Measurements from ENCODE around the gene DMD. TPM values are rescaled to one million over a fixed set of nuclear protein-coding genes. Genes with fewer than 3 reads are reported as not detected.
"Not testable (repeated sequence)": the region's sequence is repeated elsewhere in the genome, so short reads cannot be mapped to it uniquely, and the experiment has no call there.

DMD gene
- total RNA-seq, 2 donors from 2014 or later, result 0.43 to 2.0 TPM

DNA sequence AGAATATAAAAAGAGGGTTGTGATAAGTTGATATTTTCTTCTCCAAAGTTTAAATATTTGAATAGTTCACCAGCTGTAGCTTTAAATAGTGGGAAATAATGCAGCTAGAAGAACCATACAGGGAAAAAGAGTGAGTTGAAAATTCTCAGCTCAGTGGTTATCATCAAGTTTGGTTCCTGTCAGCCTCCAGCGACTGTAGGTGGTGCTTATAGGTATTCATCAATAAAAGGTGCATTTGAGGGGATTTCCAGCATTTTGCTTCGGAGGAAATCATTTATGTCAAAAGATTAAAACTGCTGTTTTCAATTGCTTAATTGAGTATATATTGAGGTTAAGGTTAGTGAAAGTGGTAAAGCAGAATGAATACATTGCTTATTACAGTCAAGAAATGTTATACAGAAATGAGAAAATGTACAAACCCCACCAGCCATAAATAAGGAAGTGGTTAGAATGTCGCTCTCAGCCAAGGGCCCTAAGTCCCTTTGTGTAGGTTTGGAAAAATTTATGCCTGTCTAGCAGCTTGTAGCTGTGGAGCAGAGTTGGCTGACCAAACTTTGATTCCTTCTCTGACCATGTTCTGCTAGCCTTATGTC, 1606.6 kb downstream of the DMD start:
- no peaks in the 10 kb centered on the region for H3K9me3 Mint-ChIP-seq
- H3K27ac Mint-ChIP-seq, result no peak overlapping the region
- ATAC-seq, result peak in 1 of 2 donors; percentile 86
- DNase-seq (ENCODE audit: low spot score in 2 of 2), result no peak
- no peaks in the 10 kb centered on the region for H3K36me3 Mint-ChIP-seq

DNA sequence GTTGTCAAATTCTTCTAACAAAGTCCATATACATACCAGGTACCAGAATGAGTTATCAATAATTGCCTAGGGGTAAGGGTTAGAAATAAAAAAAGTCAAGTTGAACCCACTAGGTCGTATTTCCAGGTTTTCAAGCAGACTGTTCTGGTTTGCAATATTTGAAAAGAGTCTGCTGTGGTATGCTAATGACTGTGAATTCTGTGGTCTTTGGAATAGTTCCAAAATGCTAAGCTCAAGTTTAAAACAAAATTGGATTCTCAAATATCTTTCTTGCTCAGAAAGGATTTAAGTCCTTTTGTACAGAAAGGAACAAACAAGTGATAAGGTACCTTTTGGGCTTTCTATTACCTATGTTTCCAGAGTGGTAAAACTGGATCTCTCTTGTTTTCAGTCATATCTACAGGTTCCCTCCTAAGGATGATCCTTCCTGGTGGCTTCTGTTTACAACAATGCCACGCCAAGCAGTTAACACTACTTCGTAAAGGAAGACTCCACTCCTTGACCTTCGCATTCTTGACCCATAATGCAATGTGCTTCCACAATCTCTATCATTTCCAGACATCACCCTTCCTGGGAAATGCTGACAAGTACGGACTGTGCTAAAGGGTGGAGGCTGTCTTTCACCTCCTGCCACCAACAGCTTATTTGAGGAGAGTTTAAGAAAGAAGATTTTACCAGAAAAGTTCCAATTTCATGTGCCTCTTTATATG, 1607.8 kb downstream of the DMD start:
- Mint-ChIP-seq H3K27ac (no peak overlapping the region), H3K9me3 (no peaks in the 10 kb centered on the region), H3K36me3 (no peaks in the 10 kb centered on the region)
- ATAC-seq, result no peak
- DNase-seq (ENCODE audit: low spot score in 2 of 2), result no peak

DNA sequence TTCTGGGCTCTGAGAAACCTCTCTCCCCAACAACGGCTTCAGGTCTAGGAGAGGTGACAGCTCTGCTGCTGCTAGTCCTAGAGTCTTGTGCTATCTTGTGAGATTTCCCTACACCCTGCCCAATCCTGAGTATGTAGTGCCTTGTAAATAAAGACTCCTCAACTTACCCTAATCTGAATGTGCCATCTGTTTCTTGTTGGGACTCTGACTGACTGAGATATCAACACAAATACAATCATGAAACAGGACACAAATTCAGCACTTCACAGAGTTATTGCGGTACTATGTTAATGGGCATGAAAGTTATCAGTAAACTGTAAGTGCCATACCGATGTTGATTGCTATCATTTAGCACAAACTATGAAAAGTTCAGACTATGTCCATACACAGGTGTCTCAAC, 1610.5 kb downstream of the DMD start:
- no peak for DNase-seq (ENCODE audit: low spot score in 2 of 2)
- no peaks in the 10 kb centered on the region for H3K36me3 Mint-ChIP-seq
- no peak for ATAC-seq
- H3K27ac Mint-ChIP-seq, result no peak overlapping the region
- no peaks in the 10 kb centered on the region for H3K9me3 Mint-ChIP-seq

DNA sequence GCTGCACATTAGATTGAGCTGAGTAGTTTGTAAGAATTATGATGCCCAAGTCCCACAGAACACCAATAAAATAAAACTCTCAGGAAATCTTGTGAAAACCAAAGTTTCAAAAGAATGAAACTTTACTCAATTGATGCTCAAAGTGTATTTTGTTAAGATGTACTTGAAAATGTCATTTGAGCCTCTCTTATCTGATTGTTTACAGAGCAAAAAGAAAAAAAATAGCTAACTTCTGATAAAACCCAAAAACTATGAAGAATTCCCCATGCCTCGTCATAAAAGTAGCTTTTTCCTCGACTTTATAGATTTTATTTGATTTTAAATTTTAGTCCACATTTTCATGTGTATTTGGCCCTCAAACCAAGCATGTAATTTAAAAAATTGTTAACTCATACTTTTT, 1618.0 kb downstream of the DMD start:
- Mint-ChIP-seq H3K27ac (no peak overlapping the region), H3K9me3 (no peaks in the 10 kb centered on the region), H3K36me3 (no peaks in the 10 kb centered on the region)
- DNase-seq (ENCODE audit: low spot score in 2 of 2) (no peak), ATAC-seq (no peak)

DNA sequence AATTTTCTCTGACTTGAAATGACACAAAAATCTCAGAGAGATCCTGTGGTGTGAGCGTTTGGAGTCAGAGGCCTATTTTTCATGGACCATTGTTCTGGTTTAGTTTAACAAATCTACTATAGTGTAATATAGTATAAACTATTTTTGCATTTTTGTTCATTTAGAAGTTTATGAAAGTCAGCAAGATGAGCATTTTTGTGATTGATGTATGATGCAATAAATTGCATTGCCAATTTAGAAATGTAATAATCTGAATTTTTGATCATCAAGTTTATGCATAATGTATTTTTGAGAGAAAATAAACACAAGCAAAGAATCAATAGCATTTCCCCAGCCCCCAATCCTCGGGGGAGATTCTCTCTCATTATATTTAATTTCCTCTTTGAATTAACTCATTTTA, 1620.0 kb downstream of the DMD start:
- no peaks in the 10 kb centered on the region for H3K36me3 Mint-ChIP-seq
- no peak for ATAC-seq
- H3K9me3 Mint-ChIP-seq, result no peaks in the 10 kb centered on the region
- no peak for DNase-seq (ENCODE audit: low spot score in 2 of 2)
- H3K27ac Mint-ChIP-seq, result no peak overlapping the region

DNA sequence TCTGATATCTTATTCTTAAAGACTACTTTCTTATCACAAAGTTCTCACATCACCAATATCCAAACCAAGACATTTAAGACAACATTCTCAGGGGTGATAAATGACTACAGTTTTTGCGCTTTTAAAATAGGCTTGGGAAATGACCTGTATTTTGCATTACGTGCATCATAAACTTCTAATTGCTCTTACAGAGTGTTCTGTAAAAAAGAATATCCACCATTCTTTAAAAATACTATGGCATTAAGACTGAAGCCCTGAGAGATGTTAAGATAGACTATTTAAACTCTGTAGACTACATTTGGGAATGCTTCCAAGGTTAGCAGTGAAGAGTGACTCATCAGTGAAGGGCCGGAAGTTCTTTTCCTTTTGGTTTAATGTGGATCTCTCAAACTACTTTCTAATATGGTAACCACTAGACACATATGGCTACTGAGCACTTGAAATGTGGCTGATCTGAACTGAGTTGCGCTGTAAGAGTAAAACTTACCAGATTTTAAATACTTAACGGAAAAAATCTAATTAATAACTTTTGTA, 1620.7 kb downstream of the DMD start:
- H3K27ac Mint-ChIP-seq, result no peak overlapping the region
- DNase-seq (ENCODE audit: low spot score in 2 of 2), result no peak
- H3K36me3 Mint-ChIP-seq, result no peaks in the 10 kb centered on the region
- no peak for ATAC-seq
- H3K9me3 Mint-ChIP-seq, result no peaks in the 10 kb centered on the region

DNA sequence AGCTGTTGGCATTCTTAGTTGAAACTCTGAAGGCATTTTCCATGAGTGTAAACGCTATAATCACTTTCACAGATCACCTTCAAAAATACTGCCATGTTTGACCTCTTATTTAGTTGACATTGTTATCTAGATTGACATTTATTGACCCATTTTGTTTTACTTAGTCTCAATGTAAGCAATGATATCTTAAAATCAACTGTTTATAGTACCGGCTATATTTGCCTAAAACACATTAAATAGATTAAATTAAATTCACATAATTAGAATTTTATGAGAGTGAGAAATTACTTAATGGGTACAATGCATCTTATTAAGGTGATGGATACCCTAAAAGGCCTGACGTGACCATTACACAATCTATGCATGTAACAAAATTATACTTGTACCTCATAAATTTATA, 1621.8 kb downstream of the DMD start:
- ATAC-seq, result no peak
- Mint-ChIP-seq H3K9me3 (no peaks in the 10 kb centered on the region), H3K36me3 (no peaks in the 10 kb centered on the region)

DNA sequence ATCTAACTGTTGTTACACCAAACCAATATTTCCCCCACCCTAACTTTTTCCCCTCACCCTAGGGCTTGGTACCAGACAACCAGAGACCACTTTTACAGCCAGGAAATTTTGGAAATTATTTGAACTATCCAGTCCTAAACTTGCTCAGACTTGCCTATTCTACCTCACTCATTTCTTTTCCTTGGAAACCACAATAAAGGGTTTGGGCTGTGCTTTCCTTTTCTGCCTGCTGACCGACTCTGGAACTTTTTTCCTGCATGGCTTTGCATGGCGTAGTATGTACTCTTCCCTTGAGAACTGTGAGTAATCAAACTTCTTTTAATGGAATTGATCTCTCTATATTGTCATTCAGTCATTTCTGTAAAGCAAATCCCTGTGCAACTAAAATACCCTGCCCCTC, 1623.0 kb downstream of the DMD start:
- no peaks in the 10 kb centered on the region for H3K36me3 Mint-ChIP-seq
- H3K9me3 Mint-ChIP-seq, result no peaks in the 10 kb centered on the region
- H3K27ac Mint-ChIP-seq, result no peak overlapping the region
- ATAC-seq (no peak), DNase-seq (ENCODE audit: low spot score in 2 of 2) (no peak)

More for the DNA sequence above, 1621.8 kb downstream of the DMD start:
- no peak overlapping the region for H3K27ac Mint-ChIP-seq
- no peak for DNase-seq (ENCODE audit: low spot score in 2 of 2)

DNA sequence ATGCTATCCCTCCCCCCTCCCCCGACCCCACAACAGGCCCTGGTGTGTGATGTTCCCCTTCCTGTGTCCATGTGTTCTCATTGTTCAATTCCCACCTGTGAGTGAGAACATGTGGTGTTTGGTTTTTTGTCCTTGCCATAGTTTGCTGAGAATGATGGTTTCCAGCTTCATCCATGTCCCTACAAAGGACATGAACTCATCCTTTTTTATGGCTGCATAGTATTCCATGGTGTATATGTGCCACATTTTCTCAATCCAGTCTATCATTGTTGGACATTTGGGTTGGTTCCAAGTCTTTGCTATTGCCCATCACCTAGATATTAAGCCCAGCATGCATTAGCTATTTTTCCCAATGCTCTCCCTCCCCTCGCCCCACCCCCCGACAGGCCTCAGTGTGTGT, 1627.5 kb downstream of the DMD start:
- H3K9me3 Mint-ChIP-seq; H3K36me3 Mint-ChIP-seq; H3K27ac Mint-ChIP-seq; ATAC-seq; DNase-seq (ENCODE audit: low spot score in 2 of 2): not testable (repeated sequence)

DNA sequence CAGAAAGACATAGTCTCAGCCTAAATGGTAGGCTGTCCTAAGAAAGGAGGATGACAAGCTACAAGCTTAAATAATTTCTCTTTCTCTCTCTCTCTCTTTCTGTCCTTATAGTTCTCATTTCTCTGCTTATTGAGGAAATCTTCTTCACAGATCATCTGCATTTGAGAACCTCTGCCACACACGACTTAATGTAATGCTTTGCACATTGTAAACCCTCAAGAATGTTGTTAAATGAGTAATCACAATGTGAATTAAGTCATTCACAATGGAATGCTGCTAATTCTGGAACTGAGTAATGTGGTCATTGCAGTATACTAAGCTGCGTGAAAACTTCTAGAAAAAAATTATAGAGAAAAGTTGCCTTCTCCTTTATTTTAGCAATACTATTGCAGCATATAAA, 1630.6 kb downstream of the DMD start:
- no peaks in the 10 kb centered on the region for H3K9me3 Mint-ChIP-seq
- DNase-seq (ENCODE audit: low spot score in 2 of 2) (no peak), ATAC-seq (peak in 1 of 2 donors; percentile 26)
- H3K27ac Mint-ChIP-seq, result no peak overlapping the region
- H3K36me3 Mint-ChIP-seq, result no peaks in the 10 kb centered on the region

DNA sequence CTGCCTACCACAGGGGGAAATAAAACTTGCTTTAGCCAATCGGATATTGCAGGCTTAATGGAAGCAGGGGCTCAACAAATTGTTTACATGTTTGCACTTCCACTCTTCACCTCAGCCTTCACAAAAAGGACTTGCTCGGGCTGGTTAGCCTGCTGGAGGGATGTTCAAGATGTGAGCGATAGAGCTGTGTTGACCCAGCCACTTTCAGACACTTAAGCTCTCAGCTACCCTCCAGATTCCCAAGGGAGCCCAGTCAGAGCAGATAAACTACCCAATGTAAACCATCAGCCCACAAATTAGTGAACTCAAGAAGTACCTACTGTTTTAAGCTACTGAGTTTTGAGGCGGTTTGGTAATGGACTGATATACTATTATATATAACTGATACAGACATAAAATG, 1631.1 kb downstream of the DMD start:
- Mint-ChIP-seq H3K27ac (no peak overlapping the region), H3K9me3 (no peaks in the 10 kb centered on the region), H3K36me3 (no peaks in the 10 kb centered on the region)
- ATAC-seq, result no peak
- DNase-seq (ENCODE audit: low spot score in 2 of 2), result no peak

DNA sequence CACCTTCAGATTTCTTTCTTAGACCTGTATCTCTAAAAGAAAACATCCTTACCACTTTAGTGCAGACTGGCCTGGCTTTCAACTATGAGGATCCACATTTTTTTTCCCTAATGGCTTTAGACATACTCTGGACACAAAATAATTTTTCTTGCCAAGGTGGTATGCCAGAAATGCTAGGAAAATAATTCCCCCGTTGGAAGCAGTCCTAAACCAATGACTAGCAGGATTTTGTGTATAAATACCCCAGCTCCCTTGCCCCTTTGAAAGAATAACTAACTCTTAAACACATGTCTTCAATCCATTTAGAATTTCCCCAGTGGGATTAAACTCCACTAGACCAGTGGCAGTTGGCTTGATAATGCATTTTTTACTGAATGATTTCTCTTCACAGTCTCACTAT, 1639.0 kb downstream of the DMD start:
- H3K36me3 Mint-ChIP-seq, result no peaks in the 10 kb centered on the region

DNA sequence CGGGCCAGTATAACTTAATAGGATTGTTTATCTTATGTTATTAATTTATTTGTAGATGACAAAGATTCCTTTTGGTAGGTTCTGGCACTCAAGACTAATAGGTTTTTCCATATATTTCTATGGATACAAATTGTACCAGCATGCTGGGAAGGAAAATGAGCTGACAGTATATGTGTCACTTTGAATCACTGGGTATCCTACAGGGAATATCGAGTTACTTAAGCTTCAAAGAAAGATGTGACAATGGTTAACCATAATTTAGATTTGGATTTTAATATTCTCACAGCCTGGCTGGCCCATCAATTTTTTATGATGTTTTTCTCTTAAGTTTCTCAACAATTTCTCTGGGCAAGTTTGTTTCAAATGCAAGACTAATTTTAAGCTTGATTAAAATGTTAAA, 1640.7 kb downstream of the DMD start:
- Mint-ChIP-seq H3K36me3 (no peaks in the 10 kb centered on the region), H3K27ac (no peak overlapping the region), H3K9me3 (no peaks in the 10 kb centered on the region)
- DNase-seq (ENCODE audit: low spot score in 2 of 2) (no peak), ATAC-seq (no peak)

More for the DNA sequence above, 1639.0 kb downstream of the DMD start:
- DNase-seq (ENCODE audit: low spot score in 2 of 2) (no peak), ATAC-seq (no peak)
- H3K9me3 Mint-ChIP-seq, result no peaks in the 10 kb centered on the region
- no peak overlapping the region for H3K27ac Mint-ChIP-seq

DNA sequence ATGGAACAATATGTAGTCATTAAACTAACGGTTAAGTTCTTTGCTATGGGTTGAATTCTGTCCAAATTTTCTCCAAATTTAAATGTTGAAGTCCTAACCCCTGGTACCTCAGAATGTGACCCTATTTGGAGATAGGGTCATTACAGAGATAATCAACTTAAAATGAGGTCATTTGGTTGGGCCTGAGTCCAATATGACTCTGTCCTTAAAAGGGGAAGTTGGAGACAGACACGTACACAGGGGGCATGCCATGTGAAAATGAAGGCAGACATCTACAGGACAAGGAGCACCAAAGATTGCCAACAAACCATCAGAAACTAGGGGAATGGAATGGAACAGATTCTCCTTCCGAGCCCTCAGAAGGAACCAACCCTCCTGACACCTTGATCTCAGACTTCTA, 1647.6 kb downstream of the DMD start:
- no peak for DNase-seq (ENCODE audit: low spot score in 2 of 2)
- H3K36me3 Mint-ChIP-seq, result no peaks in the 10 kb centered on the region
- no peaks in the 10 kb centered on the region for H3K9me3 Mint-ChIP-seq
- H3K27ac Mint-ChIP-seq, result no peak overlapping the region
- ATAC-seq, result no peak

DNA sequence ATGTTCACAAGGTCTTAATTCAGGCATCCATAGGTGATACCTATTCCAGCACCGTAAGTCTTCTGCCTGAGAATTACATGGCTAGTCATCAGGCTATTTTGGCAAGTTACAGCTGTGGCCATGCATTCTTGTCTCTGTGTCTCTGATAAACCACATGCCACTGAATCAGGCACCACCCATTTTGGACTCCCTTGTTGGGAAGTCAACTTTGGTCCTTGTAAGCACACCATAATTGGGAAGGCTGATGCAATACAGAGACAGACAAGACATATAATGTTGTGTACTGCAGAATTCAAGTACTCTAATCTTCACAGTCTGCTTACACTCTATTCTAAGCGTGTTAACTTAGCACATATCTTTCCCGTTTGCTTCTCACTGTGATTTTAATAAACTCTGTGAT, 1655.8 kb downstream of the DMD start:
- no peak overlapping the region for H3K27ac Mint-ChIP-seq
- H3K9me3 Mint-ChIP-seq, result peaks cover 0 to 5% of the 10 kb centered on the region in 2 donors

DNA sequence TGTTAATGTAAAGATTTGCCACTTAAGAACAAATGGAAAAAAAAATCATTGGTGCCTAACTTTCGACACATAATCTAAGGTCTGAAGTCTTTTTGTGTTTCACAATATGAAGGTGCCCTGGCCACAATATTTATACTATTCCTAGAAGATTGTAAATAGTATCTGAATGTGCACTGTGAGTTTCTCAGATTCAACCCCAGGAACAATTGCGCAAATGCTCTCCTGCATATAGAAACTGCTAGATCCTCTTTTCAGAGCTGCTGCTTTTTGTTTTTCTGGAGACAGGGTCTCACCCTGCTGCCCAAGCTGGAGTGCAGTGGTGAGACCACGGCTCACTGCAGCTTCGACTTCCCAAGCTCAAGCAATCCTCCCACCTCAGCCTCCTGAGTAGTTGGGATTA, 1659.4 kb downstream of the DMD start:
- H3K9me3 Mint-ChIP-seq, result no peaks in the 10 kb centered on the region
- H3K27ac Mint-ChIP-seq, result no peak overlapping the region
- DNase-seq (ENCODE audit: low spot score in 2 of 2), result no peak
- no peaks in the 10 kb centered on the region for H3K36me3 Mint-ChIP-seq
- ATAC-seq, result no peak

More for the DNA sequence above, 1655.8 kb downstream of the DMD start:
- no peak for ATAC-seq
- no peaks in the 10 kb centered on the region for H3K36me3 Mint-ChIP-seq
- DNase-seq (ENCODE audit: low spot score in 2 of 2), result no peak

DNA sequence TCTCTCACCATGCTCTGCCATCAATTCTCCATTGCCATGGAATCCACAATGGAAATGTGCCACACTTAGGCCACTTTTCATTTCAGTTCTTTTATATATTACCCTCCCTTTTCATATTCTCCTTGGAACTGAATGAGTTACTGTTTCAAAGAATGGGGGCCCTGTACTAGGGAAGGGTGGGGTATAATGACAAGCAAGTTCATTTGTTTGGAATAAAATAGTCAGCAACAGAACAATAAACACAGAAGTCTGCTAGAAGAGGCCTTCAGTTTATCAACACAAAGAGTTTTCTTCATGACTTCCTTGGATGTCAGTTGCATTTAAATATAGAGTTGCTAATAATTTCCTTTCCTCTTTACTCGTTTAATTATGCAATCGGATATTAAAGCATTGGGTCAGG, 1661.2 kb downstream of the DMD start:
- DNase-seq (ENCODE audit: low spot score in 2 of 2), result no peak
- H3K9me3 Mint-ChIP-seq, result peaks cover 0 to 3% of the 10 kb centered on the region in 2 donors
- no peak overlapping the region for H3K27ac Mint-ChIP-seq
- no peak for ATAC-seq
- H3K36me3 Mint-ChIP-seq, result no peaks in the 10 kb centered on the region

DNA sequence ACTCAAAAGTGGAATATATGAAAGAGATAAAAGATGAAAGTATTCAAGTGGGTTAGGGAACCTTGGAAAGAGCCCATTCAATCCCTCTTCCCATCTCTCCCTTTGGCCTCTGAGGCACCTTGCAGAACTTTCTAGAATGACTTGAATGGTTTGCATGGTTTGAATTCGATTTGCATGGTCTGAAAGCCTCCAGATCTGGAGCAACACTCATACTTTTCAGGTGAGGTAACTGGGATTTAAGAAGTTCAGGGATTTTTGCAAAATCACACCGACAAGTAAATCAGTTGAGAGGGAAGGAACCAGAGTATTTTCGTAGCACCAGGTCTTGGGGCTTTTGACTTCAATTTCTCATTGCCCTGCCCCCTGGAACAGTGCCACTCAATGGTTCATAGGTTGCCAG, 1663.5 kb downstream of the DMD start:
- Mint-ChIP-seq H3K36me3 (no peaks in the 10 kb centered on the region), H3K9me3 (peaks cover 0 to 3% of the 10 kb centered on the region in 2 donors), H3K27ac (no peak overlapping the region)
- DNase-seq (ENCODE audit: low spot score in 2 of 2), result no peak
- ATAC-seq, result no peak
